VCaP (cell line): Measurements from ENCODE around the gene NACC1.

Experiments used
- H3K27ac ChIP-seq: fragments of 450-650 bp; 2 replicates; pipeline ENCODE4 v1.5.1; 2017
- TF ChIP-seq, protein P1 (sequence below): fragments of 450-650 bp; conservative IDR thresholded peaks from 2 replicates; pipeline ENCODE4 v1.5.1; 2017; ENCODE audit warnings: mild to moderate bottlenecking, moderate library complexity

NACC1 gene

DNA sequence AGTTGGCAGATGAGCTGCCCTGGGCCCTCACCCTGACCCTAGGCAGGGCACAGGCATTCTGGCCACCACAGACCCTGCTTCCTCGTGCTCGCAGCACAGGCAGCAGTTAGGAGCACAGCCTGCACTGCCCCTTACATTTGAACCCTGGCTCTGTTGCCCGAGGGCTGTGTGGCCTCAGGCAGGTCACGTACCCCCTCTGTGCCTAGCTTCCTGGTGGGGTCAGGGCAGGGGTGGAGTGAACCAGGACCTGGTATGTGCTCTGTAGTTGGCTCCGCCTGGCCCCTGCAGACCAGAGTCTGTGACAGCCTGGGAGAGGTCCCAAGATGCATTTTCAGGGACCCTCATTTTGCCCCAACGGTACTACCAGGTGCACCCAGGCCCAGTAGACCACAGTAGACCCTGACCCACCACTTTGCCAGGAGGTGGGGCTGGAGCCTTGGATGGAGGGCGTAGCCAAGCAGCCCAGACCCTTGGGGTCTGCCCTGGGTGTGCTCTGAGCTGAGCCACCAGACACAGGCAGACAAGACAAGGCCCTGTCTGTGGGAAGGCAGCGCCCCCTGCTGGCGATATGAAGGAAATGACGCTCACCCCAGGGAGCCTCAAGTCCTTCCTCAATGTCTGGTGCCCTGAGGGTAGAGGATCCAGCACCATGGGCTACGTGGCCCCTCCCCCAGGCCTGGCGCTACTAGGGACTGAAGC lies 24.5 kb upstream of the NACC1 start:
- H3K27ac ChIP-seq: peak overlapping the region; percentile 20; the same call in 1 of the 2 replicates
- TF ChIP-seq, protein P1, sequence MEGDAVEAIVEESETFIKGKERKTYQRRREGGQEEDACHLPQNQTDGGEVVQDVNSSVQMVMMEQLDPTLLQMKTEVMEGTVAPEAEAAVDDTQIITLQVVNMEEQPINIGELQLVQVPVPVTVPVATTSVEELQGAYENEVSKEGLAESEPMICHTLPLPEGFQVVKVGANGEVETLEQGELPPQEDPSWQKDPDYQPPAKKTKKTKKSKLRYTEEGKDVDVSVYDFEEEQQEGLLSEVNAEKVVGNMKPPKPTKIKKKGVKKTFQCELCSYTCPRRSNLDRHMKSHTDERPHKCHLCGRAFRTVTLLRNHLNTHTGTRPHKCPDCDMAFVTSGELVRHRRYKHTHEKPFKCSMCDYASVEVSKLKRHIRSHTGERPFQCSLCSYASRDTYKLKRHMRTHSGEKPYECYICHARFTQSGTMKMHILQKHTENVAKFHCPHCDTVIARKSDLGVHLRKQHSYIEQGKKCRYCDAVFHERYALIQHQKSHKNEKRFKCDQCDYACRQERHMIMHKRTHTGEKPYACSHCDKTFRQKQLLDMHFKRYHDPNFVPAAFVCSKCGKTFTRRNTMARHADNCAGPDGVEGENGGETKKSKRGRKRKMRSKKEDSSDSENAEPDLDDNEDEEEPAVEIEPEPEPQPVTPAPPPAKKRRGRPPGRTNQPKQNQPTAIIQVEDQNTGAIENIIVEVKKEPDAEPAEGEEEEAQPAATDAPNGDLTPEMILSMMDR: peak; percentile 90

DNA sequence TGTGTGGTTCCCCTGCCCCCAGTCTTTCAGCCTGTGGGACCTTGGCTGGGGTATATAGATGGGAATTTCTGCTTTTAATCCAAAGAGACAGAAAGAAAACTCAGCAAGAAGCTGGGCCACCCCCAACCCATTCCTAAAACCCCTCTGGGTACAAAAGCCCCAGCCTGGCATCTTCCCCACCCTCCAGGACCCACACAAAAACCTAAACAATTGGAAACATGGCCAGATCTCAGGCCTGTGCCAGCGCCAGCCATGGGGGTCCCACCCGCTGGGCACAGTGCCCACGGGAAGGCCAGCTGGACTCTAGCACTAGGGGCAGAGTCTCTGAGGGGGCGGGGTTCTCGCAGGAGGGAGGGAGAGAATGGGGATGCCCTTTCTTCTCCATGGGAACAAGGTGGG lies 24.0 kb upstream of the NACC1 start:
- H3K27ac ChIP-seq: no peak overlapping the region
- TF ChIP-seq, protein P1: peak; percentile 19

DNA sequence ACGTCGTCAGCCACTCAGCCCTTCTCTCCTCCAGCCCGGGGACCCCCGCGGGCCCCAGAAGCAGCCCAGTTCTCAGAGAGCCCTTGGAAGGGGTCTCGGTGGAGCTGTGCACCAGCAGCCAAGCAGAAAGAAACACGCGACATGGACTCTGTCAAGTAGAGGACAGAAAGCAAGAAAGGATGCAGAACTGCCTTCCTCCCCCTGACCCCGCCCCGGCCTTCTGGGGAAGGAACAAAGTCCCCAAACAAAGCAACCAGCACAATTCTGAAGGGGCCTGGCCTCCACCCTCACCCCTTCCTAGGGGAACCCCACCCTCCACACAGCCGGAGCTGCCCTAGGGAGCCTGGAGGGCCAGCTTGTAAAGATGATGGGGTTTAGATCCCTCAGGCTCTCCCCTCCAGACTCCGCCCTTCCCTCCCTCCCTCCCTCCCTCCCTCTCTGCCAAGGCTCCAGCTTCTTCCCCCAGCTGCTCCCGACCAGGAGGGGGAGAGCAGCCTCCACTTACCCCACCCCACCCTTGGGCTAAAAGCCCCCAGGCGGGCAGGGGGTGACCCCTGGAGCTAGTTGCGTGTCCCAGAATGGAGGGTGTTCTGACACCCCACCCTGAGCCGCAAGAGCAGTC lies 23.2 kb upstream of the NACC1 start:
- TF ChIP-seq, protein P1: no peak
- no peak overlapping the region for H3K27ac ChIP-seq

DNA sequence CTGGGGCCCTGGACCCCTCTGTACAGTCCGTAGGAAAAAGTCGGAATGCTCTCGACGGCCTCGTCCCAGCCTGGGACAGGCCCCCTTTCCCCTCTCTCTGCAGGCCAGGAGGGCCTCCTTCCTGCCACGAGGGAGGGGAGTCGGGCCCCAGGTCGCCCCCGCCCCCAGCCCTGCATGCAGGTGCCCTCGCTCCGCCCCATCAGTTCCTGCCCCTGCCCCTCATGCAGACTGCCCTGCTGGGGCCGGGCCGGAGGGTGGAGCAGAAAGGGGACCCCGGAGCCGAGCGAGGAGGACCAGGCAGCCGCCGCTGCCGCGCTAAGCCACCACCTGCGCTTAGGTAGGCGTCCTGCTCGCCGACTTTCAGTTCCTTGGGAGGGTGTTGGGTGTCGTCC lies 22.7 kb upstream of the NACC1 start:
- peak overlapping the region; percentile 85; the same call in 1 of the 2 replicates for H3K27ac ChIP-seq

DNA sequence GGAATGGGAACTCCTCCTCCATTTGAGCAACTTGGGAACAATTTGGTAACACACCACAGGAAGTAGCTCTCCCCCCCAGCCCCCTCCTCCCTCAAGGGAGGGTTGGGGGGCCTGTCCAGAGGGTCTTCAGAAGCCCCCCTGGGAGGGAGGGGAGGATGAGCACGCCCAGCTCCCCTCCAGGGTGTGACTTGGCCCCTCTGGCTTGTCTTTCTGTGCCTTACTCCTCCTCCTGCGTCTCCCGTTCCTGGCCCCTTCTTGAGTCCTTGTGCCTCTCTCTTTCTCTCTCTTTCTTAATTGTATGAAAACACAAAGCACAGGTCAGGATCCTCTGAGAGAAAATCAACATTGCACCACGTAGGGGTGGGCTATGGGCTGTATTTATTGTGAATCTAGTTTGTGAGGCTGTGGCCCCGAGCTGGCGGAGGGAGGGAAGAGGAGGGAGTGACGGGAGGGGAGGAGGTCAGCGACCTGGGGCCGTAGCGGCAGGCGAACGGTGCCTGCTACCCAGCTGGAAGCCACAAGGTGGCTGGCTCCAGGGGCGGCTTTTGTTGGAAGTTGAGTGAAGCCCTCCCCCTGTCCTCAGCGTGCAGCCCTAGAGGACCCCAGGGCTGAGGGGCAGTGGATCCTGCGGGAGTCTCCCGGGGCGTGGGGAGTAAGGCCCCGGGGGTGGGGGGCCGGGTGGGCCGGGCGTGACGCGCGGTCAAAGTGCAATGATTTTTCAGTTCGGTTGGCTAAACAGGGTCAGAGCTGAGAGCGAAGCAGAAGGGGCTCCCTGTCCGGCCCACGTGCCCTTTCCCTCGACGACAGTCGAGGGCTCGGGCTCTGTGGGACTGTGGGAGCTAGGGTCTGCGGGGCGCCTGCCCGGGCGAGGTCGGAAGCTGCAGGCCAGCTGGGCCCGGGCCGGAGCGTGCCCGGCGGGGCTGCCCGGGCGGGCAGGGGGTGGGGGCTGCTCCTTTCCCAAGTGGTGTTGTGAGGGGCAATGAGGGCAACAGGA lies 21.8 kb upstream of the NACC1 start:
- peak overlapping the region; percentile 85; the same call in 1 of the 2 replicates for H3K27ac ChIP-seq
- TF ChIP-seq, protein P1: no peak

More for the DNA sequence above, 22.7 kb upstream of the NACC1 start:
- TF ChIP-seq, protein P1: no peak

DNA sequence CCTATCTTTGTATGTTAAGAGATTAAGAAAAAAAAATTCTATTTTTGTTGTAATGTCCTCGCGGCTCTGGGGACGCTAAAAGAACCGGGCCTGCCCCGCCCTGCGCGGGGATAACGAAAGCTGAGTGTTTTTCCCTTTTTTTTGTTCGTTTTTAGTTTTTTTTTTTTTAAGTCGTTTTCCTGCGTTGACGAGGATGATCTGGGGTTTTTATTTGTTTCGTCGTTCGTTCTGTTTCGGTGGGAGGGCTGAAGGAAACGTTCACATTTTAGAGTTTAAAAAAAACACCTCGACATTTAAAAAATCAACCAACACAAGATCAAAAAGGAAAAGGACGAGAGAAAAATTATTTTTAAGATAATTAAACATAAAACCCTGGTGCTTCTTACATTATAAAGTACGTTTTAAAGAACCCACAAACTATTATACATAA lies 21.0 kb upstream of the NACC1 start:
- peak overlapping the region; percentile 85 for H3K27ac ChIP-seq
- TF ChIP-seq, protein P1: no peak
